ENCODE data around the gene KHDC1L.

DNA sequence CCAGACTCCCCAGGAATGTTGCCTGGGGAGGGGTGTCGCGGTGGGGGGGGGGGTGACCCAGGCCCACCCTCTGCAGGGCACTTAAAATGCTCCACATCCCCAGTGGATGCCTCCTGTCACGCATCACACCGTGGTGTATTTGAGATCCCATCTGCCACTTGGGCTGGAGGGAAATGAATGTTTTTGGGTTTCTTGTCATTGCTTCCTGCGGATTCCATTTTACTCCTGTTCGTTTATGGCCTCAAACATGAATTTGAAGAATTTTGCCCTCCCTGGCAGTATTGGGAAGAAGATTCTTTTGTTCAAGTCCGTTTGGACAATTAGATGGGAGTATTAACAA is 38.2 kb upstream of the KHDC1L start:
- no peak for TF ChIP-seq POLR2AphosphoS5 (IDR thresholded peaks at IDR 0.05)
- TF ChIP-seq, protein P1, sequence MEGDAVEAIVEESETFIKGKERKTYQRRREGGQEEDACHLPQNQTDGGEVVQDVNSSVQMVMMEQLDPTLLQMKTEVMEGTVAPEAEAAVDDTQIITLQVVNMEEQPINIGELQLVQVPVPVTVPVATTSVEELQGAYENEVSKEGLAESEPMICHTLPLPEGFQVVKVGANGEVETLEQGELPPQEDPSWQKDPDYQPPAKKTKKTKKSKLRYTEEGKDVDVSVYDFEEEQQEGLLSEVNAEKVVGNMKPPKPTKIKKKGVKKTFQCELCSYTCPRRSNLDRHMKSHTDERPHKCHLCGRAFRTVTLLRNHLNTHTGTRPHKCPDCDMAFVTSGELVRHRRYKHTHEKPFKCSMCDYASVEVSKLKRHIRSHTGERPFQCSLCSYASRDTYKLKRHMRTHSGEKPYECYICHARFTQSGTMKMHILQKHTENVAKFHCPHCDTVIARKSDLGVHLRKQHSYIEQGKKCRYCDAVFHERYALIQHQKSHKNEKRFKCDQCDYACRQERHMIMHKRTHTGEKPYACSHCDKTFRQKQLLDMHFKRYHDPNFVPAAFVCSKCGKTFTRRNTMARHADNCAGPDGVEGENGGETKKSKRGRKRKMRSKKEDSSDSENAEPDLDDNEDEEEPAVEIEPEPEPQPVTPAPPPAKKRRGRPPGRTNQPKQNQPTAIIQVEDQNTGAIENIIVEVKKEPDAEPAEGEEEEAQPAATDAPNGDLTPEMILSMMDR (IDR thresholded peaks at IDR 0.05), result no peak
